ENCODE data around the gene KIRREL1. TPM values are rescaled to one million over a fixed set of nuclear protein-coding genes. Genes with fewer than 3 reads are reported as not detected.
A peak's percentile ranks its signal among the peaks of the same experiment; 100 is the strongest.

Gene KIRREL1
- total RNA-seq, 2 experiments from 2014 or later: not detected

DNA sequence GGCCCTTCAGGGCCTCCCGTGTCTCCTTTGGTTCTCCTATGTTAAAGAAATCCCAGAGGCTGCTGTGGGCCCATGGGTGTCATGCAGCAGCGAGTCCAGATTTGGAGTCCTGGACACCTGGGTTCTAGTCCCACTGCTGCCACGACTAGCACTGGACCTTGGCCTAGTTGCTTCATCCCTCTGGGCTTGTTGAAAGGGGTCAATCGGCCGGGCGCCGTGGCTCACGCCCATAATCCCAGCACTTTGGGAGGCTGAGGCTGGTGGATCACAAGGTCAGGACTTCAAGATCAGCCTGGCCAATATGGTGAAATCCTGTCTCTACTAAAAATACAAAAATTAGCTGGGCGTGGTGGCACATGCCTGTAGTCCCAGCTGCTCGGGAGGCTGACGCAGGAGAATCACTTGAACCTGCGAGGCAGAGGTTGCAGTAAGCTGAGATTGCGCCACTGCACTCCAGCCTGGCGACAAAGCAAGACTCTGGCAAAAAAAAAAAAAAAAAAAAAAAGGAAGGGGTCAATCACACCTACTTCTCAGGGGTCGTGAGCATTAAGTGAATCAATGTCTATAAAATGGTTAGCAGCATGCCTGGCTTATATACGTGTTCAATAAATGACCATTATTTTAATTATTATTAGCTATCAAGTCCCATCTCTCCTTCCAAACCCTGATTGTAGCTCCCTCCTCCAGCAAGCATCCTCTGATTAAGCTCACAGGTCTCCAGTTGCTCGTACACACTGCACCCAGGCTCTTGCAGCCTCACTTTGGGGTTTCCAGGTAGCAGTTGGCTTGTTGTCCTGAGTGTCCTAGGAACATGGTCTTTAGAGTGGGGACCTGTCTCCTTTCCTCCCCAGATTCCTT is 43.8 kb downstream of the KIRREL1 start:
- no peak overlapping the region for H3K27ac Mint-ChIP-seq
- CTCF ChIA-PET: interaction anchor here (1.6 kb wide), 1 partner anchor 45 kb away, joined by 5 read pairs; no protein-coding TSS in a partner anchor
- no peaks in the 10 kb centered on the region for H3K9me3 Mint-ChIP-seq
- no peaks in the 10 kb centered on the region for H3K27me3 Mint-ChIP-seq
- DNase-seq: no peak
- no peaks in the 10 kb centered on the region for H3K36me3 Mint-ChIP-seq (ENCODE audit: low read depth)
- H3K4me3 Mint-ChIP-seq: no peak overlapping the region
- H3K4me1 Mint-ChIP-seq: no peaks in the 10 kb centered on the region
- POLR2A ChIA-PET: no interaction called here

DNA sequence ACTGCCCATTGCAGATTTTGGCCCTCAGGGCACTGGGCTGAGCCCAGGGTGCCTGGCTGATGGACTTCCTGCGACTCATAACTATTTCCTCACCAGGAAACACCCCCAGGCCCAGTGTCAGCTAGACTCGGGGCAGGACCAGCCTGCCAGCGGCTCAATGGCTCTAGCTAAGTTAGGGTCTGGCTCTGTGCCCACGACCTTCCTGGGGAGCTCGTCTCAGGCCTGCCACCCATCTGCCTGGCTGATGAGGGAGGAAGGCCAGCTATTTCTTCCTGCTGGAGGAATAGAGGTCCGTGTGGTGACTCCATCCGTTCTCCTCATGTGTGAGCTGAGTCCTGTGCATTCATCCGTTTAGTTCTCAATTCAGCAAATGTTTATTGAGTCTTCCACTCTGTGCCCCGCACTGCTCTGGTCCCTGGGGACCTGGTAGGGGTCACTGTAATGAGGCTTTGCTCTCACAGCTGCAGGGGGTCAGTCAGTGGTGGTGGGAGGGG is 44.5 kb downstream of the KIRREL1 start:
- ChIA-PET CTCF (no interaction called here), POLR2A (no interaction called here)
- Mint-ChIP-seq H3K36me3 (ENCODE audit: low read depth) (no peaks in the 10 kb centered on the region), H3K4me3 (no peak overlapping the region), H3K27ac (no peak overlapping the region), H3K27me3 (no peaks in the 10 kb centered on the region), H3K4me1 (no peaks in the 10 kb centered on the region), H3K9me3 (no peaks in the 10 kb centered on the region)
- no peak for DNase-seq

DNA sequence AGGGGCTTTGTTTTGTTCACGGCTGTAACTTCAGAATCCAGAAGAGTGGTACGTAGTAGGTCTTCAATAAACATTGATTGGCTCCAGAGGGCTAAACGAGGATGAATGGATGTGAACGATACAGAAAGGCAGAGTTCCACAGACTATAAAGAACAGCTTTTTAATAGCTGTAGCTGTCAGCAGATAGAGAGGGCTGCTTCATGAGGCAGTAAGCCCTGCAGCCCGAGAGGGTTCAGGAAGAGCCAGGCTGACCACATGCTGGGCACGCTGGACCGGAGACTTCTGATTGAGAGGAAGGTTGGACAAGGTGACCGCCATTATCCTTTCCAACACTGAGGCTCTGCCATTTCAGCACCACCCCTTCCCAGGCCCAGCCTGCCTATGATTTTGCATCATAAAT is 45.3 kb downstream of the KIRREL1 start:
- ChIA-PET POLR2A (no interaction called here), CTCF (no interaction called here)
- no peak overlapping the region for H3K4me3 Mint-ChIP-seq
- no peak for DNase-seq
- H3K9me3 Mint-ChIP-seq: no peaks in the 10 kb centered on the region
- no peak overlapping the region for H3K27ac Mint-ChIP-seq
- no peaks in the 10 kb centered on the region for H3K36me3 Mint-ChIP-seq (ENCODE audit: low read depth)
- H3K4me1 Mint-ChIP-seq: no peaks in the 10 kb centered on the region
- H3K27me3 Mint-ChIP-seq: no peaks in the 10 kb centered on the region

DNA sequence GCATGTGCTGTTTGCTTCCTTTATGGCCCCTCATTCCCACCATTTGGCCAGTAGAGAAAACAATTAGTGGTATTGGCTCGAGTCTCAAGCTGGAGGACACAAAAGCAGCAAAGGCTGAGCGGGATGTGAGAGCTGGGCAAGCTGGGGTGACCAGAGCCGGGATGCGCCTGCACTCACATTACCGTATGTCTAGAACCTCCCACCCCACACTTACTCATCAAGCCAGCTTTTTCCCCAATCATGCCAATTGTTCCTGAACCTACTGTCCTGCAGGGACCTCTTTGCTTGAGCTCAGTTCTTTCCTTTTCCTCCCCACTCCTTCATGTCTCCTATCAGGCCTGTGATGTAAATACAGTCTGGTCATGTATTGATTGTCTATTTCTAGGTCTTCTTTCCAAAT is 45.9 kb downstream of the KIRREL1 start:
- H3K27ac Mint-ChIP-seq: no peak overlapping the region

GRCh38 chr1:158040323-158040722 is 46.9 kb downstream of the KIRREL1 start:
- H3K27me3 Mint-ChIP-seq: no peaks in the 10 kb centered on the region
- no peaks in the 10 kb centered on the region for H3K36me3 Mint-ChIP-seq (ENCODE audit: low read depth)
- CTCF ChIA-PET: no interaction called here
- H3K4me3 Mint-ChIP-seq: no peak overlapping the region
- POLR2A ChIA-PET: no interaction called here
- no peak for DNase-seq
- H3K4me1 Mint-ChIP-seq: no peaks in the 10 kb centered on the region
- H3K9me3 Mint-ChIP-seq: no peaks in the 10 kb centered on the region
- H3K27ac Mint-ChIP-seq: no peak overlapping the region

More for the DNA sequence above, 45.9 kb downstream of the KIRREL1 start:
- no peaks in the 10 kb centered on the region for H3K27me3 Mint-ChIP-seq
- H3K4me3 Mint-ChIP-seq: no peak overlapping the region
- no peaks in the 10 kb centered on the region for H3K4me1 Mint-ChIP-seq
- POLR2A ChIA-PET: no interaction called here
- CTCF ChIA-PET: no interaction called here
- DNase-seq: no peak
- H3K36me3 Mint-ChIP-seq (ENCODE audit: low read depth): no peaks in the 10 kb centered on the region
- no peaks in the 10 kb centered on the region for H3K9me3 Mint-ChIP-seq

- no peaks in the 10 kb centered on the region for H3K4me1 Mint-ChIP-seq
- H3K27ac Mint-ChIP-seq: no peak overlapping the region
- POLR2A ChIA-PET: no interaction called here
- DNase-seq: no peak
- H3K4me3 Mint-ChIP-seq: no peak overlapping the region
- CTCF ChIA-PET: interaction anchor here (0.8 kb wide), 1 partner anchor 426 kb away, joined by 4 read pairs; no protein-coding TSS in a partner anchor
- no peaks in the 10 kb centered on the region for H3K27me3 Mint-ChIP-seq
- H3K9me3 Mint-ChIP-seq: no peaks in the 10 kb centered on the region
- no peaks in the 10 kb centered on the region for H3K36me3 Mint-ChIP-seq (ENCODE audit: low read depth)
Measured at GRCh38 chr1:158043232-158043631, 49.8 kb downstream of the KIRREL1 start.

DNA sequence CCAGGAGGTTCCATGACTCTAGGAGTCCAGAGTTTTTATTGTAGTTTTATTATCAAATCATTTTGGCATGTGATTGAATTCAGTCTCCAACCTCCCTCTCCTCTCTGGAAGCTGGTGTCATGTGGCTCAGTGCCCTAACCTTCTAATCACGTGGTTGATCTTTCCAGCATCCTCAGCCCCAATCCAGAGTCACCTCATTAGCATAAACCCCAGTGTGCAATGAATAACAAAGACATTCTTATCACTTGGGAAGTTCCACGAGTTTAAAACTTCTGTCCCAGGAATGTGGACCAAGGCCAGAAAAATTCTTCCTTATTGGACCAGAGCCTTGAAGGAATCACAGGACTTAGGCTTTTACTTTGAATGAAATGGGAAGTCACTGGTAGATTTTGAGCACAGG is 52.2 kb downstream of the KIRREL1 start:
- H3K4me1 Mint-ChIP-seq: no peaks in the 10 kb centered on the region
- no peaks in the 10 kb centered on the region for H3K9me3 Mint-ChIP-seq
- H3K27me3 Mint-ChIP-seq: no peaks in the 10 kb centered on the region
- H3K27ac Mint-ChIP-seq: no peak overlapping the region
- ChIA-PET CTCF (no interaction called here), POLR2A (no interaction called here)
- no peaks in the 10 kb centered on the region for H3K36me3 Mint-ChIP-seq (ENCODE audit: low read depth)
- no peak overlapping the region for H3K4me3 Mint-ChIP-seq
- no peak for DNase-seq

GRCh38 chr1:158046715-158047510 is 53.5 kb downstream of the KIRREL1 start:
- Mint-ChIP-seq H3K4me3 (no peak overlapping the region), H3K27me3 (peaks cover 4% of the 10 kb centered on the region), H3K4me1 (no peaks in the 10 kb centered on the region), H3K36me3 (ENCODE audit: low read depth) (no peaks in the 10 kb centered on the region), H3K27ac (no peak overlapping the region), H3K9me3 (no peaks in the 10 kb centered on the region)
- CTCF ChIA-PET: no interaction called here
- no peak for DNase-seq
- POLR2A ChIA-PET: no interaction called here

DNA sequence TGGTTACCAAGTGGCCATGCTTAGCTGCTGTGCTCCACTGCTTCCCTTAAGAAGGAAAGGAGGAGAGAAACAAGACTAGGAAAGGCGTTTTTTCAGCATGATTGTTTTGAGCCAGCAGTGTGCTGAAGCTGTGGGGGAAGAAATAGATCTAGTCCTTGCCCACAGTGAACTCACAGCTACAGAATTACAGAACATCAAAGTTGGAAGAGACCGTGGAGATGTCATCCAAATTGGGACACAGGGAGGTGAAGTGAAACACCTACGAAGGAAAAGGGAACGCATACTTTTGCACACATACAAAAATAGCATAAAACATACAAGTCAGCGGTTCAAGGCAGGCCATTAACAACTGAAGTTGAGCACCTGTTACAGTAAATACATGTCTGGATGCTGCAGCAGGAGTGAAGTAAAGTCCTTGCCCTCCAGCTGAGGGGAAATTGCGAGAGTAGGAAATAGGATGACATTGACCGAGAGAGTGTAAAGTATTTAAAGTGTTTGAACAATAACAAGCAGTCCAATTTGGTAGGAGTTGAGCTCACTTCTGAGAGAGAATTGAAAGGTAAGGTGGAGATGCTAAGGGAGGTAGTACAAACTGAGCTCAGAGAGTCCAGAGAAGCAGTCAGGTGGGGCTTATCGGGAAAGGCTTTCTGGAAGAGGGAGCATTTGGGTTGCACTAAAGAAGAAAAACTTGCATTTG is 55.1 kb downstream of the KIRREL1 start:
- Mint-ChIP-seq H3K4me1 (no peaks in the 10 kb centered on the region), H3K9me3 (no peaks in the 10 kb centered on the region), H3K27ac (no peak overlapping the region), H3K36me3 (ENCODE audit: low read depth) (no peaks in the 10 kb centered on the region), H3K4me3 (no peak overlapping the region), H3K27me3 (peaks cover 6% of the 10 kb centered on the region)
- no peak for DNase-seq
- CTCF ChIA-PET: no interaction called here
- POLR2A ChIA-PET: no interaction called here

DNA sequence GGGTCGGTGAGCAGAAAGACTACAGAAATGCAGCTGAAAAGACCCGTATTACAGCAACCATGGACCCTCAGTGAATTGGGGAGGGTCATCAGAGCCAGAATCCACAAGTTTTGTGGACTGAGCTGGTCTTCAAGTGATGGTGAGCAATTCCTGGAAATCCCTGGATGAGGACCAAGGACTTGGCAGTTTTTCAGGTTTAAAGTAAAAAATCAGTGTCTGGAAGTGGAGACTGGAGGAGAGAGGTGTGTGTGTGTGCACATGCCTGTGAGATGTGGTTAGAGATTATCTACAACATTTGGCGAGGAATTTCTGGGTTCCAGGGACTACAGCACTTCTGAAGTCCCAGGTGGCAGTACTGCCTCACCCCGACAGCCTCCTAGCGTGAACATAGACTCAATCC is 56.4 kb downstream of the KIRREL1 start:
- ChIA-PET CTCF (no interaction called here), POLR2A (no interaction called here)
- Mint-ChIP-seq H3K4me1 (no peaks in the 10 kb centered on the region), H3K9me3 (no peaks in the 10 kb centered on the region), H3K4me3 (no peak overlapping the region), H3K27me3 (peaks cover 8% of the 10 kb centered on the region), H3K36me3 (ENCODE audit: low read depth) (no peaks in the 10 kb centered on the region), H3K27ac (no peak overlapping the region)
- no peak for DNase-seq

DNA sequence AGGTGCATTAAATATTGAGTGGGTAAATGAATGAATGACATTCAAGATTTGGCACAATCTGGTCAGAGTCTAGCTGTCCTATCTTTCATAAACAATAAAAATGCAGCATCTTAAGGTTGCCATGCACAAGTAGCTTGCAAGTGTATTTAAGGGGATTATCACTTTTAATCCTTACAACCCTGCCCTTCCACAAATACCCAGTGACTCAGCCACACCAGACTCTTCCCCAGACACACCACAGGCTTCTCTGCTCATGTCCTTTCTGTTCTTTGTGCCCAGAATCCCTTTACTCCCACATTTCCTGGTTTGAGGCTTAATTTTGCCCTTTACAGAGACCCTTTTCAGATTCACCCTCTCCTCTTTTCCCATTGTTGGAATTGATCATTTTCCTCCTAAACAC is 59.8 kb downstream of the KIRREL1 start:
- no peak for DNase-seq
- no peak overlapping the region for H3K4me3 Mint-ChIP-seq
- POLR2A ChIA-PET: no interaction called here
- H3K36me3 Mint-ChIP-seq (ENCODE audit: low read depth): no peaks in the 10 kb centered on the region
- CTCF ChIA-PET: no interaction called here
- H3K4me1 Mint-ChIP-seq: peaks cover 3% of the 10 kb centered on the region
- no peak overlapping the region for H3K27ac Mint-ChIP-seq
- no peaks in the 10 kb centered on the region for H3K9me3 Mint-ChIP-seq
- H3K27me3 Mint-ChIP-seq: peaks cover 8% of the 10 kb centered on the region

DNA sequence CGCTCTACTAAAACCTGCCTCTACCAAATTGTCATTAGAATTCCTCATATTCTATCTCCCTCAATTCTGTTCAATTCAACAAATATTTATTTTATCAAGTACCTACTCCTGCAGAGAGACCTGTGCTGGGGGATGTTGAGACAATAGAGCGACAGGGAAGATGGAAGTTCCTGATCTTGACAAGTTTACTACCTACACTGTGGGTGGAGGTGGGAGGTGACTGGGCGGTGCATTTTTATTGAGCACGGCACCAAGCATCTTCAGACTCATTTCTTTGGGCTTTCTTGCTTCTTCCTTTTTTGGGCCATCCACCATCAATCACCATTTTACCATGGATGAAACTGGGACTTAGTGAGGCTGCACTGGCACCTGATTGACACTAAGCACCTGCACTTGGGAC is 61.3 kb downstream of the KIRREL1 start:
- Mint-ChIP-seq H3K36me3 (ENCODE audit: low read depth) (no peaks in the 10 kb centered on the region), H3K4me1 (peaks cover 3% of the 10 kb centered on the region), H3K9me3 (no peaks in the 10 kb centered on the region), H3K27ac (no peak overlapping the region), H3K4me3 (no peak overlapping the region), H3K27me3 (peaks cover 8% of the 10 kb centered on the region)
- no peak for DNase-seq
- CTCF ChIA-PET: no interaction called here
- POLR2A ChIA-PET: no interaction called here

GRCh38 chr1:158055854-158056253 is 62.4 kb downstream of the KIRREL1 start:
- Mint-ChIP-seq H3K27me3 (peaks cover 12% of the 10 kb centered on the region), H3K9me3 (no peaks in the 10 kb centered on the region), H3K4me1 (peaks cover 3% of the 10 kb centered on the region), H3K27ac (peak overlapping the region; percentile 42), H3K36me3 (ENCODE audit: low read depth) (no peaks in the 10 kb centered on the region), H3K4me3 (no peak overlapping the region)
- POLR2A ChIA-PET: no interaction called here
- no peak for DNase-seq
- CTCF ChIA-PET: no interaction called here
